GM21576 (cell line): Measurements from ENCODE around the gene ELP2.

Source experiments
- ATAC-seq: cut with Tn5 transposase; IDR thresholded peaks from one replicate; pipeline ENCODE4 v1.9.1; 2021; ENCODE audit warnings: mild to moderate bottlenecking, moderate library complexity; ENCODE audit not compliant: unreplicated experiment

The ELP2 gene

DNA sequence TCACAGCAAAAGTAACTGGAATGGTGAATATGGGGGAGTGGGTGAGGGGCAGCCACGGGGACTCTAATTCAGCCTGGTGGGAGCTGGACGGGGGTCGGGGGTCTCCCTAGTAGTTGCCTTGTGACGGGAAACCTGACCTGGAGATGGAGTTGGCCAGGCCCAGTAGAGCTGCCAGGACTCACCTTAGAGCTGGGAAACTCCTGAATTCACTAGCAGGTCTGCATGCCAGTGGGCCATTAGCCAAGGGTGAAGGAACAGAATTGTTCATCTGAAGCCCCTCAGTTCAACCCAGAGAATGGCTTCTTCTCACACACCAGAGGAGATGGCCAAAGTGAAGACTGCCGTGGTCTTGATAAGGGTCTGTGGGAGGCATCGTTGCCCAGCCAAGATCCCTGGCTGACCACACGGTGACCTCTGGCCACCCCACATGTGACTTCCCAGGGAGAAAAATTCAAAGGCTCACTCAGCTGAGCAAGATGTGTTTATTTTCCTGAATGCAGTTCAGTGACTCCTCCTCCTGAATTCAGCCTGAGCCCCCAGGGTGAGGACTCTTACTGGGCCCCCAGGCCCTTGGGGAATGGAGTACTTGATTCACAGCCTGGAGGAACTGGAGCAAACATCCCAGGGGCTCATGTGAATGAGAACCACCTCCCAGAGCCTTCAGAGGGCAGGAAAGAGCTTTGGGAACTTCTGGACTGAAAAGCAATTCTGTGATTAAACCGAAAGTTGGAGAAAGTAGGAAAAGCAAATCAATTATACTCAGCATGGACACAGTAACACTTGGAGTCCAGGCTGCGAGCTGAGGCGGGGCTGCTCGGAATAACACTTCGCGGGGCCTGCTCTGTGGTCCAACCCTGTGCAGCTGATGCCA, 82.8 kb downstream of the ELP2 start:
- ATAC-seq: no peak

- ATAC-seq: no peak
These were observed 85.1 kb downstream of the ELP2 start for GRCh38 chr18:36214811-36215210.

- ATAC-seq: no peak
These were observed 85.9 kb downstream of the ELP2 start for GRCh38 chr18:36215577-36215976.

- no peak for ATAC-seq
These were observed 87.6 kb downstream of the ELP2 start for GRCh38 chr18:36217348-36217747.

GRCh38 chr18:36229188-36229587, 99.5 kb downstream of the ELP2 start:
- ATAC-seq: no peak
